GM12865 (cell line): Measurements from ENCODE around the gene OSM.
A peak's percentile ranks its signal among the peaks of the same experiment; 100 is the strongest.

ENCODE experiments used
- DNase-seq: peaks from one replicate; pipeline ENCODE4 v3.0.0; 2010; ENCODE audit warnings: low read depth
- H3K4me3 ChIP-seq: 2 replicates; pipeline ENCODE4 v1.5.1; 2011; ENCODE audit warnings: mild to moderate bottlenecking, low read depth, low read length, control low read depth
- CTCF ChIP-seq: IDR thresholded peaks from 2 replicates; pipeline ENCODE4 v1.5.1; 2011; ENCODE audit warnings: low read length, control low read depth, low read depth, inconsistent platforms; ENCODE audit not compliant: insufficient read depth; ENCODE audit errors: missing control alignments

Gene OSM

GRCh38 chr22:30266445-30267381 is at the start of gene OSM:
TSS of gene OSM (minus strand) at chr22:30266851. CDS start at chr22:30266799, 52 bp downstream.
- no peak for TF ChIP-seq CTCF
- peak; percentile 69 for DNase-seq
- H3K4me3 ChIP-seq, result peak within 1 kb of the TSS; percentile 50

- no peak overlapping the region for H3K4me3 ChIP-seq
- no peak for TF ChIP-seq CTCF
- DNase-seq, result no peak
These were observed 49.4 kb upstream of the OSM start for GRCh38 chr22:30315962-30316576.

GRCh38 chr22:30314915-30315314 is 48.3 kb upstream of the OSM start:
- H3K4me3 ChIP-seq, result no peak overlapping the region
- TF ChIP-seq CTCF, result no peak
- peak; percentile 87 for DNase-seq

GRCh38 chr22:30313527-30314363 is 47.1 kb upstream of the OSM start:
- H3K4me3 ChIP-seq, result no peak overlapping the region
- no peak for TF ChIP-seq CTCF
- DNase-seq, result no peak

GRCh38 chr22:30312053-30312452 is 45.4 kb upstream of the OSM start:
- TF ChIP-seq CTCF, result no peak
- H3K4me3 ChIP-seq, result no peak overlapping the region
- DNase-seq, result no peak

GRCh38 chr22:30310881-30311771 is 44.5 kb upstream of the OSM start:
- H3K4me3 ChIP-seq, result no peak overlapping the region
- DNase-seq, result no peak
- TF ChIP-seq CTCF, result no peak
